Fibroblast of villous mesenchyme (primary cell): ENCODE results near the gene ZNF500. TPM values are rescaled to one million over a fixed set of nuclear protein-coding genes. Genes with fewer than 3 reads are reported as not detected.

Source experiments
- DNase-seq: peaks from one replicate; pipeline ENCODE4 v3.0.0-alpha.2; 2010; ENCODE audit warnings: low read depth
- H3K4me3 ChIP-seq: 2 replicates; pipeline ENCODE4 v1.5.1; 2011; ENCODE audit warnings: low read depth, mild to moderate bottlenecking, low read length
- total RNA-seq: library from RNA; depleted of rRNA; stranded (reverse); fragments of >200 nt; gene quantifications from 2 replicates; pipeline ENCODE4 v1.2.3, GENCODE V29; 2012
- TF ChIP-seq, protein P1 (sequence below): IDR thresholded peaks from 2 replicates; pipeline ENCODE4 v1.5.1; 2012; ENCODE audit warnings: low read depth, mild to moderate bottlenecking, low read length; ENCODE audit not compliant: insufficient read depth

Gene ZNF500
- total RNA-seq, result 12.5 and 12.6 TPM in 2 replicates

DNA sequence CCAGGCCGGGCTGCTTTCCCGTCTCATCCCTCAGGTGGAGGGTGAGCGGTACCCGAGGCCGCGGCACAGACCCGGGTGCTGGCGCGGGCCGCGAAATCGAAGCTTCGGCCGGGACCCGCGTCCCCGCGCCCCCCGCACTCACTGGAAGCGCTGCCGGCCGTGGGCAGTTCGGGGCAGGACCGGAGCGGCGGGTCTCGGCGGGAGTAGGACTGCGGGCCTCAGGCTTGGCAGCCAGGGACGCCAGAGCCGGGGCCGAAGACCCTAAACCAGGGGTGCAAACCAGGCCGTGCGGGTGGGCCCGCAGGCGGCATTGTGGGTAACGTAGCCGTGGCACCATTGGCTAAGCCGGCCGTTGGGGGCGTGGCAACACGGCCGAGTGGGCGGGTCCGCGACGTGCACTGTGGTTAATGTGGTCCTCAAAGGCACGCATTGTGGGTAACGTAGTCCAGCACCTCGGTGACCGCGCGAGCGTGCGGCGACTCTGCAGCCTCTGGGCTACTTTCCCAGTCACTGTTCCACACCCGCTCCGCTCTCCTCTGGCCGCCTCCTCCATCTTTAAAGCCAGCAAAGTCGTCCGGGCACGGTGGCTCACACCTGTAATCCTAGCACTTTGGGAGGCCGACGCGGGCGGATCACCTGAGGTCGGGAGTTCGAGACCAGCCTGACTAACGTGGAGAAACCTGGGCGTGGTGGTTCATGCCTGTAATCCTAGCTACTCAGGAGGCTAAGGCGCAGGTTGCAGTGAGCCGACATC is at the start of gene ZNF500:
Gene ZNF500, minus strand, starts transcription at position 288 of the 754 bp plus-strand sequence. CDS start 1,184 bp downstream, outside the sequence.
- H3K4me3 ChIP-seq, result peak within 1 kb of the TSS; percentile 78
- DNase-seq, result peak; percentile 94
- TF ChIP-seq, protein P1, sequence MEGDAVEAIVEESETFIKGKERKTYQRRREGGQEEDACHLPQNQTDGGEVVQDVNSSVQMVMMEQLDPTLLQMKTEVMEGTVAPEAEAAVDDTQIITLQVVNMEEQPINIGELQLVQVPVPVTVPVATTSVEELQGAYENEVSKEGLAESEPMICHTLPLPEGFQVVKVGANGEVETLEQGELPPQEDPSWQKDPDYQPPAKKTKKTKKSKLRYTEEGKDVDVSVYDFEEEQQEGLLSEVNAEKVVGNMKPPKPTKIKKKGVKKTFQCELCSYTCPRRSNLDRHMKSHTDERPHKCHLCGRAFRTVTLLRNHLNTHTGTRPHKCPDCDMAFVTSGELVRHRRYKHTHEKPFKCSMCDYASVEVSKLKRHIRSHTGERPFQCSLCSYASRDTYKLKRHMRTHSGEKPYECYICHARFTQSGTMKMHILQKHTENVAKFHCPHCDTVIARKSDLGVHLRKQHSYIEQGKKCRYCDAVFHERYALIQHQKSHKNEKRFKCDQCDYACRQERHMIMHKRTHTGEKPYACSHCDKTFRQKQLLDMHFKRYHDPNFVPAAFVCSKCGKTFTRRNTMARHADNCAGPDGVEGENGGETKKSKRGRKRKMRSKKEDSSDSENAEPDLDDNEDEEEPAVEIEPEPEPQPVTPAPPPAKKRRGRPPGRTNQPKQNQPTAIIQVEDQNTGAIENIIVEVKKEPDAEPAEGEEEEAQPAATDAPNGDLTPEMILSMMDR, result no peak

DNA sequence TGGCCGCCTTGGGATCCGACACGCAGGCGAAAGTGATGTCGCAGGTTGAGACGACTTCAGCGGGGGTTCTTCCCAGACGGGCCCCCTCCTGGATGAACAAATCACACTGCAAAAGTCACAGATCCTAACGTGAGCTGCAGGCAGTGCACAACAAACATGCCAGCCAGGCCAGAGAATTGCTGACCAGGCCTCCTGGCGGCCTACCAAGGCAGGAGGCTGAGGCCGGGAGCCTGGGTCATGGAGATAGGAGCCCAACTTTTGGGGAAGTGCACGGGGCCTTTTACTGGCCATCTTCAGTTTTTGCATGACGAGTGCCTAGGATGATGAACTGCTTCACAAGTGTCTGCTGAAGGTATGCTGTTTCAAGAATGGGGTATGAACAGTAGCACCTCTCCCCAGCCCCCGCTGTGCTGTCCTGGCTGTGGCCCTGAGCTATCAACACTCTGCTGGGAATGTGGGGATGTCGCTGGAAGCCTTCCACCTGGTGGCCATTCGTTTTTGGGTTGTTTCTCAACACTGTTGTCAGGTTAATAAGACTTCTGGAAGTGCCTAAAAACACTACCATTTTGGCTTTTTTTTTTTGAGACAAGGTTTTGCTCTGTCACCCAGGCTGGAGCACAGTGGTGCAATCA is 47.7 kb upstream of the ZNF500 start:
- TF ChIP-seq, protein P1, result peak; percentile 17
- peak; percentile 32 for DNase-seq

DNA sequence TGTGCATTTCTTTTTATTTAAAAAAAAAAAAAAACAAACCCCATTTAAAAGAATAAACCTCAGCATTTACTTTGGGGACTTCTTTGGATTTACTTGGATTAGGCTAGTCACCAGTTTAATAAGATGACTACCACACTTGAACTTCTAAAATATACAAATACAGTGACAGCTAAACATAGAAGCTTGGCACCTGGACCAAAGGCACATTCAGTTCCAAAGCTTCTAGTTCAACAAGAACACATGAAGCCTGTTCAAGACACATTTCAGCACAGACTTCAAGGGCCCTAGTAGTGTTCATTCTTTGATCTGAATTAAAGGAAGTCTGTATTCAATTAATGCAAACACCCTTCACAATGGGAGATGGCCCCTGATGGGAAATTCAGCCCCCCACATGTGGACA is 47.1 kb upstream of the ZNF500 start:
- TF ChIP-seq, protein P1, result no peak
- DNase-seq, result peak; percentile 9
- no peak overlapping the region for H3K4me3 ChIP-seq

More for the DNA sequence above, 47.7 kb upstream of the ZNF500 start:
- no peak overlapping the region for H3K4me3 ChIP-seq

DNA sequence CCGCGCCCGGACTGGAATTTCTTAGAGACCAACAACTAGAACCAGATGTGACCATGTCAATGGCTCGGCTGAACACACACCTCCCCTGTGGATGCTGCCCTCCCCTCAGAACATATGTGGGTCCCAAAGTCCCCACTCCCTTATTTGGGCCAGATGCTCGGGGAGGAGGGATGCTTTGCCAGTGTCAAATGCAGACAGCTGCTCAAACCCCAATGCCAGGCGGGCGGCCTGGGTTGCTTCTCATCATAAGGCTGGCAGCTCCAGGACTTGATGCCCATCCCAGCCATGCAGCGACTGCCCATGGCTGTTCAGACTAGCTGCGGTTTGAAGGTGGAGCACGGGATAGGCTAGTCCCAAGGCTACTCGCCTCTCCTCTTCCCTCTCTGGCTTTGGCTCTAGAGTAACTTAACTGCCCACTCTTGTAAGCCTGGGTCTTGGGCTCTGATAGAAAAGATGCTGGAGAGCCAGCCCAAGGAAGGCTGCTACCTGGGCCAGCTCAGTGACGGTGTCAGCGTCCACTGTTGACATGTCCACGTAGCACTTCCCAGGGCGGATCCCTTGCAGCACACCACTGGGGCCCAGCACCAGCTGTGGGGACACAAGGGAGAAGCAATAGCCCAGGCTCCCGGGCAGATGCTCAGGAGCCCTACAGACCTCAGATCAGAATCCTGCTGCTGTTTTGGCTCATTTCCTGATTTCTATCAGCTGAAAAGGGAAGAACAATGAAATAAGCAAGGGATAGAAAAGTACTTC is 46.5 kb upstream of the ZNF500 start:
- H3K4me3 ChIP-seq, result no peak overlapping the region
- no peak for DNase-seq
- TF ChIP-seq, protein P1, result no peak

DNA sequence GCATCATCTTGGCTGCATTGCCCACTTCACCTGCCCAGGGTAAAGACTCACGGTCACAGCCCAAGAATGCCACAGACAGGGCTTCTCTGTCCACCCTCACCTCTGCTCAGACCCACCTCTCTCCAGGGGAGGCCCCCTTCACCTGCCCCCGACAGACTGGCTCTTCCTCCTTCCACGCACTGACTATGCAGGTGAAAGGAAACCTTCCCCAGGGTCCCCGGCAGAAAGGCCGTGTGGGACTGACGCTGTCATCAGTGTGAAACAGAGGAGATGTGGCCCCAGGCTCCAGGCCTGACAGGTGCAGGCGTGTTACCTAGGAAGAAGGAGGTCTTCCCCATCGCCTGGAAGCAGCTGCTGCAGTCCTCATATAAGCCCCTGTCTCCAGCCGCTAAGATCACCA is 44.8 kb upstream of the ZNF500 start:
- no peak for DNase-seq
- H3K4me3 ChIP-seq, result no peak overlapping the region
- TF ChIP-seq, protein P1, result no peak

DNA sequence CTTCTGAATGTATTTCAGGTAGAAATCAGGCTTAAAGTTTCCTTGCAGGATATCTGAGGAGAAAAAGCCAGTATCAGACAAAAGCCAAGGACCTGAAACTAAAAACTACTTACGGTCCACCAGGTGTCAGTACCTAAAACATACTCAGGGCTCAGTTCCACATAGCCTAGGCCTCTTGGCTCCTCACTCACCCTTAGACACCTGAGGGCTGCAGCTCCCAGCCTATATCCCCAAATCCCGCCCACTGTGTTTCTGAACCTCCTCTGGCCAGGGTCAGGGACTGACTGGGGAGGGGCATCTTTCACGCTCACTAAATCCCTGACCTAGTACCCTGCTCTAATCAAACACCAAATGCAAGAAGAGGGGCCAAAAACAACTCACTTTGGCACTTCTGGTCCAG is 44.3 kb upstream of the ZNF500 start:
- DNase-seq, result no peak
- no peak overlapping the region for H3K4me3 ChIP-seq
- TF ChIP-seq, protein P1, result no peak
